ENCODE results near the gene ADAMTS8.
"Not testable (repeated sequence)": the region's sequence is repeated elsewhere in the genome, so short reads cannot be mapped to it uniquely, and the experiment has no call there.

Gene ADAMTS8

GRCh38 chr11:130438401-130439159, 10.2 kb upstream of the ADAMTS8 start:
- not testable (repeated sequence) for DNase-seq (ENCODE audit: low spot score)

- no peak for DNase-seq (ENCODE audit: low spot score)
Observed at GRCh38 chr11:130437848-130438247, 9.4 kb upstream of the ADAMTS8 start.

- no peak for DNase-seq (ENCODE audit: low spot score)
Observed at GRCh38 chr11:130436171-130436570, 7.8 kb upstream of the ADAMTS8 start.

- DNase-seq (ENCODE audit: low spot score) = no peak
Observed at GRCh38 chr11:130435671-130436070, 7.3 kb upstream of the ADAMTS8 start.

- DNase-seq (ENCODE audit: low spot score) = peak; percentile 83
Observed at GRCh38 chr11:130434521-130435223, 6.3 kb upstream of the ADAMTS8 start.

- DNase-seq (ENCODE audit: low spot score) = no peak
Observed at GRCh38 chr11:130433357-130433756, 4.9 kb upstream of the ADAMTS8 start.

GRCh38 chr11:130431801-130432200, 3.4 kb upstream of the ADAMTS8 start:
- no peak for DNase-seq (ENCODE audit: low spot score)

- peak; percentile 85 for DNase-seq (ENCODE audit: low spot score)
Observed at GRCh38 chr11:130431331-130431773, 2.9 kb upstream of the ADAMTS8 start.

GRCh38 chr11:130429983-130430382, 1.6 kb upstream of the ADAMTS8 start:
- DNase-seq (ENCODE audit: low spot score) = no peak

GRCh38 chr11:130429120-130429681, 792 bp upstream of the ADAMTS8 start:
- DNase-seq (ENCODE audit: low spot score) = peak; percentile 43

- DNase-seq (ENCODE audit: low spot score) = no peak
Observed at GRCh38 chr11:130427581-130428315, 661 bp downstream of the ADAMTS8 start.

- DNase-seq (ENCODE audit: low spot score) = no peak
Observed at GRCh38 chr11:130426837-130427341, 1.5 kb downstream of the ADAMTS8 start.

GRCh38 chr11:130426223-130426836, 2.1 kb downstream of the ADAMTS8 start:
- no peak for DNase-seq (ENCODE audit: low spot score)

- DNase-seq (ENCODE audit: low spot score) = no peak
Observed at GRCh38 chr11:130425156-130425555, 3.3 kb downstream of the ADAMTS8 start.

GRCh38 chr11:130424613-130425140, 3.7 kb downstream of the ADAMTS8 start:
- no peak for DNase-seq (ENCODE audit: low spot score)

GRCh38 chr11:130423541-130424142, 4.8 kb downstream of the ADAMTS8 start:
- DNase-seq (ENCODE audit: low spot score) = no peak

- no peak for DNase-seq (ENCODE audit: low spot score)
Observed at GRCh38 chr11:130422251-130422995, 6.0 kb downstream of the ADAMTS8 start.

- no peak for DNase-seq (ENCODE audit: low spot score)
Observed at GRCh38 chr11:130421697-130422096, 6.7 kb downstream of the ADAMTS8 start.

- no peak for DNase-seq (ENCODE audit: low spot score)
Observed at GRCh38 chr11:130421199-130421585, 7.2 kb downstream of the ADAMTS8 start.

GRCh38 chr11:130420478-130421198, 7.8 kb downstream of the ADAMTS8 start:
- no peak for DNase-seq (ENCODE audit: low spot score)

Measured in HuH-7 (cell line).